SK-N-SH (cell line): ENCODE results near the gene HCN4.

Experiments used
- EP300 ChIP-seq, 2 experiments: IDR thresholded peaks; 2 replicates each; pipeline versions ENCODE4 v1.4.0 to v1.6.1; 2012; ENCODE audit warnings: borderline replicate concordance in 1 of 2, low read depth in 1 of 2, low read length in 1 of 2
- FOXJ3 ChIP-seq: sonication (generic); formaldehyde crosslinking; IDR thresholded peaks from 2 replicates; pipeline ENCODE4 v1.5.1; 2020; ENCODE audit warnings: mild to moderate bottlenecking, missing genetic modification reagents
- POLR2AphosphoS5 ChIP-seq: IDR thresholded peaks from 2 replicates; pipeline ENCODE4 v1.6.1; 2012; ENCODE audit warnings: low read depth, low read length
- RXRA ChIP-seq: IDR thresholded peaks from 2 replicates; pipeline ENCODE4 v1.4.0; 2012; ENCODE audit warnings: low read depth, mild to moderate bottlenecking, borderline replicate concordance
- TCF12 ChIP-seq: IDR thresholded peaks from 2 replicates; pipeline ENCODE4 v1.4.0; 2012
- TF ChIP-seq, protein P1 (sequence below): fragments of 200-600 bp; sonication (generic); IDR thresholded peaks from 2 replicates; pipeline ENCODE4 v1.6.1; 2017; ENCODE audit warnings: antibody characterized with exemption, mild to moderate bottlenecking, moderate library complexity

- TF ChIP-seq, protein P1, sequence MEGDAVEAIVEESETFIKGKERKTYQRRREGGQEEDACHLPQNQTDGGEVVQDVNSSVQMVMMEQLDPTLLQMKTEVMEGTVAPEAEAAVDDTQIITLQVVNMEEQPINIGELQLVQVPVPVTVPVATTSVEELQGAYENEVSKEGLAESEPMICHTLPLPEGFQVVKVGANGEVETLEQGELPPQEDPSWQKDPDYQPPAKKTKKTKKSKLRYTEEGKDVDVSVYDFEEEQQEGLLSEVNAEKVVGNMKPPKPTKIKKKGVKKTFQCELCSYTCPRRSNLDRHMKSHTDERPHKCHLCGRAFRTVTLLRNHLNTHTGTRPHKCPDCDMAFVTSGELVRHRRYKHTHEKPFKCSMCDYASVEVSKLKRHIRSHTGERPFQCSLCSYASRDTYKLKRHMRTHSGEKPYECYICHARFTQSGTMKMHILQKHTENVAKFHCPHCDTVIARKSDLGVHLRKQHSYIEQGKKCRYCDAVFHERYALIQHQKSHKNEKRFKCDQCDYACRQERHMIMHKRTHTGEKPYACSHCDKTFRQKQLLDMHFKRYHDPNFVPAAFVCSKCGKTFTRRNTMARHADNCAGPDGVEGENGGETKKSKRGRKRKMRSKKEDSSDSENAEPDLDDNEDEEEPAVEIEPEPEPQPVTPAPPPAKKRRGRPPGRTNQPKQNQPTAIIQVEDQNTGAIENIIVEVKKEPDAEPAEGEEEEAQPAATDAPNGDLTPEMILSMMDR = no peak
- TF ChIP-seq RXRA = no peak
- no peak for TF ChIP-seq EP300 (IDR thresholded peaks at IDR 0.05; ENCODE audit: borderline replicate concordance in 1 of 2, low read depth in 1 of 2, low read length in 1 of 2)
- TF ChIP-seq FOXJ3 (CRISPR knock-in tag) = no peak
- TF ChIP-seq TCF12 = no peak
- no peak for TF ChIP-seq POLR2AphosphoS5
Observed at GRCh38 chr15:73334086-73334485, 34.7 kb downstream of the HCN4 start.
